Osteoblast (primary cell): ENCODE data around the gene MTOR. TPM values are rescaled to one million over a fixed set of nuclear protein-coding genes. Genes with fewer than 3 reads are reported as not detected.
"Not testable (repeated sequence)": the region's sequence is repeated elsewhere in the genome, so short reads cannot be mapped to it uniquely, and the experiment has no call there.

Source experiments
- DNase-seq: peaks from one replicate; pipeline ENCODE4 v3.0.0; 2011; ENCODE audit warnings: low spot score, mixed read lengths; ENCODE audit not compliant: insufficient read length; ENCODE audit errors: missing footprints
- H2AFZ ChIP-seq: 2 replicates; pipeline ENCODE4 v1.6.0; 2011; ENCODE audit warnings: mild to moderate bottlenecking, low read length
- H3K27ac ChIP-seq: 2 replicates; pipeline ENCODE4 v1.5.1; 2011; ENCODE audit warnings: mild to moderate bottlenecking, low read depth, low read length, moderate library complexity
- H3K27me3 ChIP-seq: 2 replicates; pipeline ENCODE4 v1.6.0; 2012; ENCODE audit warnings: mild to moderate bottlenecking, control low read depth, inconsistent platforms, low read length, moderate library complexity; ENCODE audit not compliant: insufficient read depth
- H3K36me3 ChIP-seq: 2 replicates; pipeline ENCODE4 v1.5.1; 2011; ENCODE audit warnings: mild to moderate bottlenecking, low read length, control low read depth, moderate library complexity; ENCODE audit not compliant: insufficient read depth
- H3K4me1 ChIP-seq: 2 replicates; pipeline ENCODE4 v1.5.1; 2011; ENCODE audit warnings: mild to moderate bottlenecking, low read length, control low read depth, moderate library complexity; ENCODE audit not compliant: insufficient read depth
- H3K4me2 ChIP-seq: 2 replicates; pipeline ENCODE4 v1.6.0; 2011; ENCODE audit warnings: mild to moderate bottlenecking, low read length; ENCODE audit not compliant: insufficient read depth
- H3K4me3 ChIP-seq: fragments of 200-600 bp; sonication (generic); 3 replicates; pipeline ENCODE4 v1.5.1; 2012; ENCODE audit warnings: mild to moderate bottlenecking, low read length, inconsistent platforms; ENCODE audit not compliant: insufficient read depth
- H3K79me2 ChIP-seq: 2 replicates; pipeline ENCODE4 v1.6.0; 2012; ENCODE audit warnings: mild to moderate bottlenecking, low read length, control low read depth, inconsistent platforms; ENCODE audit not compliant: insufficient read depth
- H3K9me3 ChIP-seq: 2 replicates; pipeline ENCODE4 v1.5.1; 2011; ENCODE audit warnings: low read depth, low read length, control low read depth
- H4K20me1 ChIP-seq: 2 replicates; pipeline ENCODE4 v1.6.0; 2012; ENCODE audit warnings: mild to moderate bottlenecking, low read length, control low read depth; ENCODE audit not compliant: insufficient read depth
- total RNA-seq: library from RNA; depleted of rRNA; stranded (reverse); fragments of >200 nt; gene quantifications from 2 replicates; pipeline ENCODE4 v1.2.3, GENCODE V29; 2012
- TF ChIP-seq, protein P1 (sequence below): IDR thresholded peaks from 2 replicates; pipeline ENCODE4 v1.5.1; 2011; ENCODE audit warnings: mild to moderate bottlenecking, low read depth, low read length, moderate library complexity; ENCODE audit errors: extremely low read depth

MTOR gene
- total RNA-seq, 1 donor: 34.0 TPM

DNA sequence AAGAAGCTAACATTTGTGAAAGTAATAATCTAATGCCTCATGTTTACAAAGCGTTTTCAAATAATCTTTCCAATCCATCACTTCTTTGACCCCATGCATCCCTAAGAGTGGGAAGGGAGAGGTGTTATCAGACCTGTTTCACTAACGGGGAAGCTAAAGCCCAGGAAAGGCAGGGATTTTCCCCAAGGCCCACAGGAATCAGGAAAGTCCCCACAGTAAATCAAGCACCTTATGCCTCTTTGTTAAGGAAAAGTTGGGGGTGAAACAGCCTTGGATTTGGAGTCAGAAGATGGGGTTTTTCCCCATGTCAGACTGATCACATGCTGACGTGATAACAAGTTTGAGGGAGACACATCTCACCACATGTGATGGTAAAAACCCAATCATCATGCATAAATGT lies 93.1 kb downstream of the MTOR start:
- DNase-seq: no peak
- no peak overlapping the region for H3K4me3 ChIP-seq
- no peak overlapping the region for H2AFZ ChIP-seq
- peaks cover 5% of the 10 kb centered on the region for H3K36me3 ChIP-seq
- no peaks in the 10 kb centered on the region for H3K9me3 ChIP-seq
- no peaks in the 10 kb centered on the region for H4K20me1 ChIP-seq
- TF ChIP-seq, protein P1, sequence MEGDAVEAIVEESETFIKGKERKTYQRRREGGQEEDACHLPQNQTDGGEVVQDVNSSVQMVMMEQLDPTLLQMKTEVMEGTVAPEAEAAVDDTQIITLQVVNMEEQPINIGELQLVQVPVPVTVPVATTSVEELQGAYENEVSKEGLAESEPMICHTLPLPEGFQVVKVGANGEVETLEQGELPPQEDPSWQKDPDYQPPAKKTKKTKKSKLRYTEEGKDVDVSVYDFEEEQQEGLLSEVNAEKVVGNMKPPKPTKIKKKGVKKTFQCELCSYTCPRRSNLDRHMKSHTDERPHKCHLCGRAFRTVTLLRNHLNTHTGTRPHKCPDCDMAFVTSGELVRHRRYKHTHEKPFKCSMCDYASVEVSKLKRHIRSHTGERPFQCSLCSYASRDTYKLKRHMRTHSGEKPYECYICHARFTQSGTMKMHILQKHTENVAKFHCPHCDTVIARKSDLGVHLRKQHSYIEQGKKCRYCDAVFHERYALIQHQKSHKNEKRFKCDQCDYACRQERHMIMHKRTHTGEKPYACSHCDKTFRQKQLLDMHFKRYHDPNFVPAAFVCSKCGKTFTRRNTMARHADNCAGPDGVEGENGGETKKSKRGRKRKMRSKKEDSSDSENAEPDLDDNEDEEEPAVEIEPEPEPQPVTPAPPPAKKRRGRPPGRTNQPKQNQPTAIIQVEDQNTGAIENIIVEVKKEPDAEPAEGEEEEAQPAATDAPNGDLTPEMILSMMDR: no peak
- no peak overlapping the region for H3K4me2 ChIP-seq
- peaks cover 5% of the 10 kb centered on the region for H3K4me1 ChIP-seq
- H3K27me3 ChIP-seq: no peaks in the 10 kb centered on the region
- H3K27ac ChIP-seq: no peak overlapping the region
- H3K79me2 ChIP-seq: no peaks in the 10 kb centered on the region

DNA sequence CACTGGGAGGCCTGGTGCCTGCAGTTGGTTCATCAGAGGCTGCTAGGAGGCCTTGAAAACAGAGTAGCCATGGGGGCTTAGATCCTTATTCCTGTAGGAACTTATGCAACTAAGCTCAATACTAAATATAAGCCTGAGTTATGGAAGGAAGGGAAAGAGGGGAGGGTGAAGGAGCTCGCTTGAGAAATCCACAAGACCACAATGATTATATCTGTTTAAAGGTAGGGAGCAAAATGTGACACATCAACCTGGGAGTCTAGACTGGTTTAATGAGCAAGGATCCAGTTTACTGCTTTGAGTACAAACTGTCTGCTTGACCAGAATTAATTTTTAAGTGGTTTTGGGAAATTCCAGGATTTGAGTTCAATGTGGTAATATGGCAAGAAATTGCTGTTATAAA lies 93.6 kb downstream of the MTOR start:
- H3K27ac ChIP-seq: no peak overlapping the region
- DNase-seq: no peak
- H3K4me1 ChIP-seq: peaks cover 3% of the 10 kb centered on the region
- H3K4me3 ChIP-seq: no peak overlapping the region
- no peaks in the 10 kb centered on the region for H4K20me1 ChIP-seq
- H2AFZ ChIP-seq: no peak overlapping the region
- TF ChIP-seq, protein P1: no peak
- H3K9me3 ChIP-seq: no peaks in the 10 kb centered on the region
- H3K79me2 ChIP-seq: no peaks in the 10 kb centered on the region
- no peaks in the 10 kb centered on the region for H3K27me3 ChIP-seq
- H3K36me3 ChIP-seq: peaks cover 5% of the 10 kb centered on the region
- no peak overlapping the region for H3K4me2 ChIP-seq

DNA sequence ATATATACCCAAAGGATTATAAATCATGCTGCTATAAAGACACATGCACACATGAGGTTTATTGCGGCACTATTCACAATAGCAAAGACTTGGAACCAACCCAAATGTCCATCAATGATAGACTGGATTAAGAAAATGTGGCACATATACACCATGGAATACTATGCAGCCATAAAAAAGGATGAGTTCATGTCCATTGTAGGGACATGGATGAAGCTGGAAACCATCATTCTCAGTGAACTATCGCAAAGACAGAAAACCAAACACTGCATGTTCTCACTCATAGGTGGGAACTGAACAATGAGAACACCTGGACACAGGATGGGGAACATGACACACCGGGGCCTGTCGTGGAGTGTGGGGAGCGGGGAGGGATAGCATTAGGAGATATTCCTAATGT lies 95.6 kb downstream of the MTOR start:
- not testable (repeated sequence) for H3K27ac ChIP-seq, H4K20me1 ChIP-seq, H3K4me1 ChIP-seq

DNA sequence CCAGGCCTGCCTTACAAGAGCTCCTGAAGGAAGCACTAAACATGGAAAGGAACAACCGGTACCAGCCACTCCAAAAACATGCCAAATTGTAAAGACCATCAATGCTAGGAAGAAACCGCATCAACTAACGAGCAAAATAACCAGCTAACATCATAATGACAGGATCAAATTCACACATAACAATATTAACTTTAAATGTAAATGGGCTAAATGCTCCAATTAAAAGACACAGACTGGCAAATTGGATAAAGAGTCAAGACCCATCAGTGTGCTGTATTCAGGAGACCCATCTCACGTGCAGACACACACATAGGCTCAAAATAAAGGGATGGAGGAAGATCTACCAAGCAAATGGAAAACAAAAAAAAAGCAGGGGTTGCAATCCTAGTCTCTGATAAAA lies 99.6 kb downstream of the MTOR start:
- not testable (repeated sequence) for H3K4me2 ChIP-seq, H3K36me3 ChIP-seq, H3K4me3 ChIP-seq, H4K20me1 ChIP-seq, H3K9me3 ChIP-seq, DNase-seq, H3K79me2 ChIP-seq, H2AFZ ChIP-seq, H3K27me3 ChIP-seq, H3K27ac ChIP-seq
- H3K4me1 ChIP-seq: peaks cover 13% of the 10 kb centered on the region

More for the DNA sequence above, 95.6 kb downstream of the MTOR start:
- H3K36me3 ChIP-seq, H2AFZ ChIP-seq, H3K9me3 ChIP-seq, DNase-seq, H3K4me3 ChIP-seq, H3K79me2 ChIP-seq, H3K4me2 ChIP-seq, H3K27me3 ChIP-seq: not testable (repeated sequence)

DNA sequence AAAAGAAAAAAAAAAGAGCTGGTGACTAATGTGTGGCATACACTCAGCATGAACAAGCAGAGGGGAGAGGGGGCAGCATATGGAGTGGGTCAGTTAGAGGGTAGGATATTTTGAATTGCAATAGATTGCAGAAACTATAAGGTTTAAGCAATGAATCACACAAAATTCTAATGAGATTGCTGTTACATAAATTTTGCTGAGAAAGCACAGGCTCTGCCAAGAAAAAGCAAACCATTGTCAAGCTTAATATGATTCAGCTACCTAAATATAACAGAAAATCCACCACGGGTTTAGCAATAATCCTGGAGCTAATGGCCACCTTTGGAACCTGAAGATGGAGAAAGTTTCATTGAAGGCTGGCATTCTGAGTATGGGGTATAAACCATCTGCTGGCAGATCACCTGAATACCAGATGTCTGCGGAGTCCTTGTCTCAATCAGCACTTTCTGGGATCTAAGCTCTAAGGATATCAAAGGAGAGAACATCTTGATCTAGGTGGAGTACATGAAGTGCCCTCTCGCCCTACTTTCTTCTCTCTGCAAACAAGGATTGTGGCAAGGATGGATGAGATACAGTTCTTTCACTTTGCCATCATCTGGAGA lies 103.5 kb downstream of the MTOR start:
- H3K79me2 ChIP-seq: no peaks in the 10 kb centered on the region
- H3K4me1 ChIP-seq: peaks cover 20% of the 10 kb centered on the region
- H3K36me3 ChIP-seq: peaks cover 21% of the 10 kb centered on the region
- no peak overlapping the region for H2AFZ ChIP-seq
- peak; percentile 93 for DNase-seq
- no peaks in the 10 kb centered on the region for H3K9me3 ChIP-seq
- H4K20me1 ChIP-seq: no peaks in the 10 kb centered on the region
- H3K27ac ChIP-seq: peak overlapping the region; percentile 85
- H3K4me2 ChIP-seq: peak overlapping the region; percentile 62
- H3K27me3 ChIP-seq: no peaks in the 10 kb centered on the region
- peak overlapping the region; percentile 13 for H3K4me3 ChIP-seq
- TF ChIP-seq, protein P1: no peak
